Measurements from ENCODE around the gene CTCFL.

GRCh38 chr20:57530327-57530981 lies 5.5 kb upstream of the CTCFL start:
- TF ChIP-seq CTCF (IDR thresholded peaks at IDR 0.05) (no peak), POLR2A (IDR thresholded peaks at IDR 0.05) (no peak)
